ENCODE measurements around the gene HTT. TPM values are rescaled to one million over a fixed set of nuclear protein-coding genes. Genes with fewer than 3 reads are reported as not detected.

Gene HTT
- polyA plus RNA-seq, 1 donor (not counting 4 experiments of a cell fraction or from before 2014, with no cell fraction given) = 16.2 TPM

- H4K20me1 ChIP-seq (ENCODE audit: control insufficient read depth, extremely low read depth, insufficient read depth, low read length) = no peaks in the 10 kb centered on the region
- H3K36me3 ChIP-seq (ENCODE audit: control insufficient read depth in 2 of 2, extremely low read depth in 1 of 2, insufficient read depth in 2 of 2, low read length in 2 of 2) = no peaks in the 10 kb centered on the region
- H3K4me1 ChIP-seq (ENCODE audit: control insufficient read depth, extremely low read depth, insufficient read depth, low read length) = no peaks in the 10 kb centered on the region
- FAIRE-seq (no peak), DNase-seq (ENCODE audit: low read depth, low spot score) (no peak)
- H3K9me3 ChIP-seq (ENCODE audit: control insufficient read depth, low read depth, low read length) = no peaks in the 10 kb centered on the region
- no peak overlapping the region for H2AFZ ChIP-seq (ENCODE audit: control insufficient read depth, low read length)
- no peaks in the 10 kb centered on the region for H3K79me2 ChIP-seq (ENCODE audit: control insufficient read depth, insufficient read depth, low read length)
- dilution Hi-C loops (cut with MboI; ENCODE audit: extremely low pct_ligation_motif_present, low sequenced_read_pairs) = no loop called here
- H3K27me3 ChIP-seq (ENCODE audit: control insufficient read depth, extremely low read depth, insufficient read depth, low read length) = no peaks in the 10 kb centered on the region
- no peak overlapping the region for H3K27ac ChIP-seq (ENCODE audit: control insufficient read depth, insufficient read depth, low read length)
- TF ChIP-seq, protein P1, sequence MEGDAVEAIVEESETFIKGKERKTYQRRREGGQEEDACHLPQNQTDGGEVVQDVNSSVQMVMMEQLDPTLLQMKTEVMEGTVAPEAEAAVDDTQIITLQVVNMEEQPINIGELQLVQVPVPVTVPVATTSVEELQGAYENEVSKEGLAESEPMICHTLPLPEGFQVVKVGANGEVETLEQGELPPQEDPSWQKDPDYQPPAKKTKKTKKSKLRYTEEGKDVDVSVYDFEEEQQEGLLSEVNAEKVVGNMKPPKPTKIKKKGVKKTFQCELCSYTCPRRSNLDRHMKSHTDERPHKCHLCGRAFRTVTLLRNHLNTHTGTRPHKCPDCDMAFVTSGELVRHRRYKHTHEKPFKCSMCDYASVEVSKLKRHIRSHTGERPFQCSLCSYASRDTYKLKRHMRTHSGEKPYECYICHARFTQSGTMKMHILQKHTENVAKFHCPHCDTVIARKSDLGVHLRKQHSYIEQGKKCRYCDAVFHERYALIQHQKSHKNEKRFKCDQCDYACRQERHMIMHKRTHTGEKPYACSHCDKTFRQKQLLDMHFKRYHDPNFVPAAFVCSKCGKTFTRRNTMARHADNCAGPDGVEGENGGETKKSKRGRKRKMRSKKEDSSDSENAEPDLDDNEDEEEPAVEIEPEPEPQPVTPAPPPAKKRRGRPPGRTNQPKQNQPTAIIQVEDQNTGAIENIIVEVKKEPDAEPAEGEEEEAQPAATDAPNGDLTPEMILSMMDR (optimal IDR thresholded peaks at IDR 0.05 in 1 of 3, IDR thresholded peaks at IDR 0.05 in 1 of 3, conservative IDR thresholded peaks at IDR 0.05 in 1 of 3; ENCODE audit: extremely low read depth in 1 of 3, insufficient read depth in 2 of 3, low read length in 3 of 3) = no peak
- TF ChIP-seq EZH2 (IDR thresholded peaks at IDR 0.05; ENCODE audit: low read length) = no peak
- H3K4me3 ChIP-seq (ENCODE audit: control insufficient read depth in 2 of 3, extremely low read depth in 1 of 3, insufficient read depth in 2 of 3, low read depth in 1 of 3, low read length in 3 of 3) = no peak overlapping the region
- H3K9ac ChIP-seq (ENCODE audit: control insufficient read depth, extremely low read depth, insufficient read depth, low read length) = no peak overlapping the region
- no peak overlapping the region for H3K4me2 ChIP-seq (ENCODE audit: control insufficient read depth, extremely low read depth, insufficient read depth, low read depth, low read length)
- no peaks in the 10 kb centered on the region for H3K9me1 ChIP-seq (ENCODE audit: control insufficient read depth, extremely low read depth, insufficient read depth, low read length)
Observed at GRCh38 chr4:3067473-3068001, 6.9 kb upstream of the HTT start.

- DNase-seq (ENCODE audit: low read depth, low spot score) = no peak
- no peaks in the 10 kb centered on the region for H3K9me1 ChIP-seq (ENCODE audit: control insufficient read depth, extremely low read depth, insufficient read depth, low read length)
- H3K27ac ChIP-seq (ENCODE audit: control insufficient read depth, insufficient read depth, low read length) = no peak overlapping the region
- no peaks in the 10 kb centered on the region for H3K27me3 ChIP-seq (ENCODE audit: control insufficient read depth, extremely low read depth, insufficient read depth, low read length)
- H3K79me2 ChIP-seq (ENCODE audit: control insufficient read depth, insufficient read depth, low read length) = no peaks in the 10 kb centered on the region
- H3K36me3 ChIP-seq (ENCODE audit: control insufficient read depth in 2 of 2, extremely low read depth in 1 of 2, insufficient read depth in 2 of 2, low read length in 2 of 2) = no peaks in the 10 kb centered on the region
- TF ChIP-seq EZH2 (IDR thresholded peaks at IDR 0.05; ENCODE audit: low read length) = no peak
- TF ChIP-seq, protein P1 (optimal IDR thresholded peaks at IDR 0.05 in 1 of 3, IDR thresholded peaks at IDR 0.05 in 1 of 3, conservative IDR thresholded peaks at IDR 0.05 in 1 of 3; ENCODE audit: extremely low read depth in 1 of 3, insufficient read depth in 2 of 3, low read length in 3 of 3) = no peak
- no peaks in the 10 kb centered on the region for H3K4me1 ChIP-seq (ENCODE audit: control insufficient read depth, extremely low read depth, insufficient read depth, low read length)
- no peak overlapping the region for H3K4me3 ChIP-seq (ENCODE audit: control insufficient read depth in 2 of 3, extremely low read depth in 1 of 3, insufficient read depth in 2 of 3, low read depth in 1 of 3, low read length in 3 of 3)
- FAIRE-seq = no peak
- dilution Hi-C loops (cut with MboI; ENCODE audit: extremely low pct_ligation_motif_present, low sequenced_read_pairs) = no loop called here
- H2AFZ ChIP-seq (ENCODE audit: control insufficient read depth, low read length) = no peak overlapping the region
- no peaks in the 10 kb centered on the region for H3K9me3 ChIP-seq (ENCODE audit: control insufficient read depth, low read depth, low read length)
- H4K20me1 ChIP-seq (ENCODE audit: control insufficient read depth, extremely low read depth, insufficient read depth, low read length) = no peaks in the 10 kb centered on the region
- no peak overlapping the region for H3K4me2 ChIP-seq (ENCODE audit: control insufficient read depth, extremely low read depth, insufficient read depth, low read depth, low read length)
- H3K9ac ChIP-seq (ENCODE audit: control insufficient read depth, extremely low read depth, insufficient read depth, low read length) = no peak overlapping the region
Observed at GRCh38 chr4:3069661-3070199, 4.8 kb upstream of the HTT start.
